Natural killer cell (primary cell): ENCODE measurements around the gene PDGFRB. TPM values are rescaled to one million over a fixed set of nuclear protein-coding genes. Genes with fewer than 3 reads are reported as not detected.

Experiments used
- ATAC-seq, 3 donors: fragments of 150-1000 bp in 2 of 3; fragments of 200-7000 bp in 1 of 3; cut with Tn5 transposase; 1 replicate in 1 of 3; 2 replicates in 2 of 3; pipeline ENCODE4 v1.10.0; 2021; ENCODE audit warnings: mild to moderate bottlenecking in 2 of 3, moderate library complexity in 2 of 3
- DNase-seq, 2 donors: peaks; one replicate each; pipeline versions ENCODE4 v3.0.0 to v3.0.0-alpha.2; 2013 to 2021; ENCODE audit warnings: mixed read lengths in 1 of 2
- H3K27ac ChIP-seq: one replicate; pipeline ENCODE4 v1.5.1; 2013; ENCODE audit warnings: mild to moderate bottlenecking, low read length
- H3K27me3 ChIP-seq: one replicate; pipeline ENCODE4 v1.6.1; 2013; ENCODE audit warnings: low read length; ENCODE audit not compliant: control insufficient read depth, insufficient read depth
- H3K36me3 ChIP-seq: one replicate; pipeline ENCODE4 v1.6.1; 2013; ENCODE audit warnings: low read length; ENCODE audit not compliant: control insufficient read depth, insufficient read depth
- H3K4me1 ChIP-seq: one replicate; pipeline ENCODE4 v1.6.1; 2013; ENCODE audit warnings: low read length; ENCODE audit not compliant: control insufficient read depth, insufficient read depth
- H3K4me3 ChIP-seq: one replicate; pipeline ENCODE4 v1.5.1; 2013; ENCODE audit warnings: low read length
- H3K9me3 ChIP-seq: one replicate; pipeline ENCODE4 v1.6.1; 2013; ENCODE audit warnings: low read length; ENCODE audit not compliant: control insufficient read depth, insufficient read depth
- H3K27ac Mint-ChIP-seq, 2 donors: one replicate each; pipeline ENCODE4 v1.8.0; 2022; ENCODE audit warnings: mild to moderate bottlenecking in 2 of 2, mixed read lengths in 2 of 2, moderate library complexity in 1 of 2
- H3K27me3 Mint-ChIP-seq, 2 donors: one replicate each; pipeline ENCODE4 v1.8.0; 2022; ENCODE audit warnings: low read depth in 2 of 2, mixed read lengths in 2 of 2
- H3K36me3 Mint-ChIP-seq: one replicate; pipeline ENCODE4 v1.8.0; 2022; ENCODE audit warnings: mixed read lengths
- H3K4me1 Mint-ChIP-seq, 2 donors: one replicate each; pipeline ENCODE4 v1.8.0; 2022; ENCODE audit warnings: mixed read lengths in 2 of 2
- H3K4me3 Mint-ChIP-seq: one replicate; pipeline ENCODE4 v1.8.0; 2022; ENCODE audit warnings: mild to moderate bottlenecking, moderate library complexity, mixed read lengths
- H3K9me3 Mint-ChIP-seq, 2 donors: one replicate each; pipeline ENCODE4 v1.8.0; 2022; ENCODE audit warnings: mixed read lengths in 2 of 2
- CTCF ChIP-seq: fragments of 200-600 bp; IDR thresholded peaks from one replicate; pipeline ENCODE4 v1.8.0; 2022; ENCODE audit warnings: antibody characterized with exemption
- WGBS: methylation state at CpG from one replicate; pipeline ENCODE4 v1.1.7; 2013; ENCODE audit warnings: missing lambda C conversion rate; ENCODE audit not compliant: insufficient coverage; 5-methylcytosine and 5-hydroxymethylcytosine counted together
- intact Hi-C: fragments of 100-400 bp; cut with micrococcal nuclease; formaldehyde crosslinking; loops from one replicate; pipeline ENCODE4 v1.14.2; 2022
- total RNA-seq, 4 donors: library from RNA; stranded (reverse); fragments of 120-200 nt in 1 of 4; gene quantifications; one replicate each; pipeline versions ENCODE4 v1.2.3 to v1.2.4, GENCODE V29; 2013 to 2022

The PDGFRB gene
- total RNA-seq, 3 donors from 2014 or later (not counting 1 experiment from before 2014, with no cell fraction given), result 44.8 to 93.1 (median 61.6) TPM

- Mint-ChIP-seq H3K36me3 (no peaks in the 10 kb centered on the region), H3K4me1 (no peaks in the 10 kb centered on the region), H3K4me3 (no peak overlapping the region), H3K27me3 (peaks cover 28 to 44% of the 10 kb centered on the region in 2 donors), H3K9me3 (no peaks in the 10 kb centered on the region), H3K27ac (no peak overlapping the region)
- H3K4me3 ChIP-seq, result no peak overlapping the region
- H3K27me3 ChIP-seq, result peaks cover 11% of the 10 kb centered on the region
- intact Hi-C loops, result no loop called here
- ATAC-seq, result no peak
- WGBS, result 75% methylated on average over 10 of the region's 16 CpGs
- no peak overlapping the region for H3K27ac ChIP-seq
- H3K4me1 ChIP-seq, result no peaks in the 10 kb centered on the region
- TF ChIP-seq CTCF, result no peak
- no peak for DNase-seq
- no peaks in the 10 kb centered on the region for H3K9me3 ChIP-seq
- H3K36me3 ChIP-seq, result no peaks in the 10 kb centered on the region
Observed at GRCh38 chr5:150190503-150190979, 34.9 kb upstream of the PDGFRB start.

GRCh38 chr5:150189728-150190502, 34.3 kb upstream of the PDGFRB start, which contains the start of gene SLC6A7:
TSS of gene SLC6A7 (plus strand) at chr5:150190062. CDS start at chr5:150190328, 266 bp downstream.
- intact Hi-C loops, result no loop called here
- no peak for TF ChIP-seq CTCF
- no peaks in the 10 kb centered on the region for H3K36me3 Mint-ChIP-seq
- WGBS, result 9% methylated on average over 58 of the region's 58 CpGs
- H3K36me3 ChIP-seq, result no peaks in the 10 kb centered on the region
- H3K27me3 Mint-ChIP-seq, result peaks cover 28 to 41% of the 10 kb centered on the region in 2 donors
- H3K9me3 ChIP-seq, result no peaks in the 10 kb centered on the region
- no peak within 1 kb of the TSS for H3K4me3 ChIP-seq
- H3K4me1 ChIP-seq, result no peaks in the 10 kb centered on the region
- ATAC-seq (no peak), DNase-seq (no peak)
- H3K27me3 ChIP-seq, result peaks cover 11% of the 10 kb centered on the region
- H3K4me3 Mint-ChIP-seq, result no peak within 1 kb of the TSS
- H3K9me3 Mint-ChIP-seq, result no peaks in the 10 kb centered on the region
- H3K27ac ChIP-seq, result no peak within 1 kb of the TSS
- no peaks in the 10 kb centered on the region for H3K4me1 Mint-ChIP-seq
- H3K27ac Mint-ChIP-seq, result no peak within 1 kb of the TSS

GRCh38 chr5:150189326-150189725, 33.7 kb upstream of the PDGFRB start:
- TF ChIP-seq CTCF, result no peak
- ATAC-seq, result no peak
- Histone ChIP-seq H3K4me3 (no peak overlapping the region), H3K27me3 (peaks cover 11% of the 10 kb centered on the region), H3K9me3 (no peaks in the 10 kb centered on the region), H3K4me1 (no peaks in the 10 kb centered on the region), H3K36me3 (no peaks in the 10 kb centered on the region), H3K27ac (no peak overlapping the region)
- intact Hi-C loops, result no loop called here
- H3K27me3 Mint-ChIP-seq, result peaks cover 28 to 41% of the 10 kb centered on the region in 2 donors
- 61% methylated on average over 3 of the region's 3 CpGs for WGBS
- H3K36me3 Mint-ChIP-seq, result no peaks in the 10 kb centered on the region
- DNase-seq, result no peak
- no peaks in the 10 kb centered on the region for H3K4me1 Mint-ChIP-seq
- H3K9me3 Mint-ChIP-seq, result no peaks in the 10 kb centered on the region
- H3K4me3 Mint-ChIP-seq, result no peak overlapping the region
- no peak overlapping the region for H3K27ac Mint-ChIP-seq
